GM21447 (cell line): ENCODE data around the gene EGR1.
A peak's percentile ranks its signal among the peaks of the same experiment; 100 is the strongest.

Experiments used
- ATAC-seq: cut with Tn5 transposase; IDR thresholded peaks from one replicate; pipeline ENCODE4 v1.9.1; 2021; ENCODE audit not compliant: unreplicated experiment

Gene EGR1

GRCh38 chr5:138465261-138466124 lies at the start of gene EGR1:
Gene EGR1, plus strand, starts transcription at chr5:138465479. Its CDS starts 283 bp downstream, at chr5:138465762.
- peak; percentile 56 for ATAC-seq

GRCh38 chr5:138418444-138418843 lies 46.8 kb upstream of the EGR1 start:
- ATAC-seq: no peak

- ATAC-seq: no peak
Observed at GRCh38 chr5:138425079-138425478, 40.2 kb upstream of the EGR1 start.

GRCh38 chr5:138435943-138436342 lies 29.3 kb upstream of the EGR1 start:
- no peak for ATAC-seq

GRCh38 chr5:138438003-138438723 lies 27.1 kb upstream of the EGR1 start:
- ATAC-seq: no peak

GRCh38 chr5:138438724-138439476 lies 26.4 kb upstream of the EGR1 start, which contains the start of gene REEP2:
Gene REEP2, plus strand, starts transcription at chr5:138439057. Its CDS starts 152 bp downstream, at chr5:138439209.
- peak; percentile 52 for ATAC-seq

GRCh38 chr5:138439477-138440158 lies 25.7 kb upstream of the EGR1 start:
- ATAC-seq: no peak

- no peak for ATAC-seq
Observed at GRCh38 chr5:138440159-138441073, 24.9 kb upstream of the EGR1 start.

- no peak for ATAC-seq
Observed at GRCh38 chr5:138441221-138441620, 24.1 kb upstream of the EGR1 start.

GRCh38 chr5:138444078-138444773 lies 21.1 kb upstream of the EGR1 start:
- ATAC-seq: no peak

GRCh38 chr5:138444774-138445546 lies 20.3 kb upstream of the EGR1 start:
- ATAC-seq: no peak

- no peak for ATAC-seq
Observed at GRCh38 chr5:138445547-138446271, 19.6 kb upstream of the EGR1 start.

- ATAC-seq: no peak
Observed at GRCh38 chr5:138448070-138448469, 17.2 kb upstream of the EGR1 start.

GRCh38 chr5:138448481-138449398 lies 16.5 kb upstream of the EGR1 start:
- ATAC-seq: no peak

GRCh38 chr5:138449501-138450239 lies 15.6 kb upstream of the EGR1 start:
- ATAC-seq: no peak

GRCh38 chr5:138450971-138451370 lies 14.3 kb upstream of the EGR1 start:
- ATAC-seq: no peak
